ENCODE measurements around the gene OTULINL.
"Not testable (repeated sequence)": the region's sequence is repeated elsewhere in the genome, so short reads cannot be mapped to it uniquely, and the experiment has no call there.

OTULINL gene

GRCh38 chr5:14551211-14551610, 30.4 kb upstream of the OTULINL start:
- no peak for DNase-seq (ENCODE audit: low read depth, low spot score)
- TF ChIP-seq CTCF (IDR thresholded peaks at IDR 0.05; ENCODE audit: low read depth, low read length) = no peak
- in situ Hi-C loops (cut with HindIII; ENCODE audit: low sequenced_read_pairs) = no loop called here
- H3K4me3 ChIP-seq (ENCODE audit: low read depth, low read length) = no peak overlapping the region

- TF ChIP-seq CTCF (IDR thresholded peaks at IDR 0.05; ENCODE audit: low read depth, low read length) = no peak
- no peak for DNase-seq (ENCODE audit: low read depth, low spot score)
- in situ Hi-C loops (cut with HindIII; ENCODE audit: low sequenced_read_pairs) = no loop called here
- no peak overlapping the region for H3K4me3 ChIP-seq (ENCODE audit: low read depth, low read length)
Measured at GRCh38 chr5:14552017-14552416, 29.6 kb upstream of the OTULINL start.

- in situ Hi-C loops (cut with HindIII; ENCODE audit: low sequenced_read_pairs); H3K4me3 ChIP-seq (ENCODE audit: low read depth, low read length); DNase-seq (ENCODE audit: low read depth, low spot score): not testable (repeated sequence)
Measured at GRCh38 chr5:14554288-14554687, 27.3 kb upstream of the OTULINL start.

GRCh38 chr5:14556015-14556414, 25.6 kb upstream of the OTULINL start:
- no peak for TF ChIP-seq CTCF (IDR thresholded peaks at IDR 0.05; ENCODE audit: low read depth, low read length)
- no peak overlapping the region for H3K4me3 ChIP-seq (ENCODE audit: low read depth, low read length)
- DNase-seq (ENCODE audit: low read depth, low spot score) = no peak
- in situ Hi-C loops (cut with HindIII; ENCODE audit: low sequenced_read_pairs) = no loop called here

- no peak overlapping the region for H3K4me3 ChIP-seq (ENCODE audit: low read depth, low read length)
- no peak for TF ChIP-seq CTCF (IDR thresholded peaks at IDR 0.05; ENCODE audit: low read depth, low read length)
- DNase-seq (ENCODE audit: low read depth, low spot score) = no peak
- in situ Hi-C loops (cut with HindIII; ENCODE audit: low sequenced_read_pairs) = no loop called here
Measured at GRCh38 chr5:14557203-14557770, 24.3 kb upstream of the OTULINL start.

GRCh38 chr5:14557791-14558415, 23.7 kb upstream of the OTULINL start:
- no peak for TF ChIP-seq CTCF (IDR thresholded peaks at IDR 0.05; ENCODE audit: low read depth, low read length)
- no peak overlapping the region for H3K4me3 ChIP-seq (ENCODE audit: low read depth, low read length)
- in situ Hi-C loops (cut with HindIII; ENCODE audit: low sequenced_read_pairs) = no loop called here
- DNase-seq (ENCODE audit: low read depth, low spot score) = no peak

- no peak overlapping the region for H3K4me3 ChIP-seq (ENCODE audit: low read depth, low read length)
- no peak for TF ChIP-seq CTCF (IDR thresholded peaks at IDR 0.05; ENCODE audit: low read depth, low read length)
- no peak for DNase-seq (ENCODE audit: low read depth, low spot score)
- in situ Hi-C loops (cut with HindIII; ENCODE audit: low sequenced_read_pairs) = no loop called here
Measured at GRCh38 chr5:14560091-14560595, 21.4 kb upstream of the OTULINL start.
